Measurements from ENCODE around the gene NAGLU. TPM values are rescaled to one million over a fixed set of nuclear protein-coding genes. Genes with fewer than 3 reads are reported as not detected.

NAGLU gene
- total and polyA plus RNA-seq, 2 of the 13 experiments (the other 11 are each of a cell fraction or from before 2014, with no cell fraction given) = 28.2 to 40.1 TPM

DNA sequence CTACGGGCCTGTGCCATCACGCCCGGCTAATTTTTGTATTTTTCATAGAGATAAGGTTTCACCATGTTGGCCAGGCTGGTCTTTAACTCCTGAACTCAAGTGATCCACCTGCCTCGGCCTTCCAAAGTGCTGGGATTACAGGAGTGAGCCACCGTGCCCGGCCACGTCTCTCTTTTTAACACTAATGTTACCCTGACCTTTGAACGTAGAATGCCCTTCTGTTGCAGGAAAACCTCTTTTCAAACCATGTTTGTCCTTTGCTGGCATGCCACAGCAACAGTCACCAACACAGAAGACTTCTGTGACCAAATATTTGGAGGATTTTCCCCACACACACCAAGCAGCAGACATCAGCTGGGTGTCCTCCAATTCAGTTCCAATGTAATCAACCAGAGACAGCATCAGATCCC, 8.8 kb downstream of the NAGLU start (continued):
- TF ChIP-seq SMC3 (IDR thresholded peaks at IDR 0.05; ENCODE audit: low read length) (peak; percentile 27; the same call in 1 of the 2 replicates), KAT7 (CRISPR knock-in tag; IDR thresholded peaks at IDR 0.05; ENCODE audit: borderline replicate concordance) (0 out of 2 replicates have a peak, but pooled peaks have one; percentile 17), ZNF619 (CRISPR knock-in tag; IDR thresholded peaks at IDR 0.05) (no peak; the same call in 1 of the 2 replicates), WIZ (CRISPR knock-in tag; IDR thresholded peaks at IDR 0.05) (no peak), ZNF253 (CRISPR knock-in tag; IDR thresholded peaks at IDR 0.05; ENCODE audit: borderline replicate concordance) (no peak), CCAR2 (optimal IDR thresholded peaks at IDR 0.05; ENCODE audit: low read depth, low read length) (no peak), NCOA5 (CRISPR knock-in tag; IDR thresholded peaks at IDR 0.05) (no peak), ZNF136 (CRISPR knock-in tag; IDR thresholded peaks at IDR 0.05; ENCODE audit: low read depth) (no peak), ZNF496 (CRISPR knock-in tag; IDR thresholded peaks at IDR 0.05; ENCODE audit: insufficient replicate concordance) (no peak), ZBTB3 (CRISPR knock-in tag; IDR thresholded peaks at IDR 0.05; ENCODE audit: borderline replicate concordance, low read depth) (no peak), ELF4 (CRISPR knock-in tag; IDR thresholded peaks at IDR 0.05; ENCODE audit: borderline replicate concordance) (no peak)
- TF ChIP-seq, protein P1, sequence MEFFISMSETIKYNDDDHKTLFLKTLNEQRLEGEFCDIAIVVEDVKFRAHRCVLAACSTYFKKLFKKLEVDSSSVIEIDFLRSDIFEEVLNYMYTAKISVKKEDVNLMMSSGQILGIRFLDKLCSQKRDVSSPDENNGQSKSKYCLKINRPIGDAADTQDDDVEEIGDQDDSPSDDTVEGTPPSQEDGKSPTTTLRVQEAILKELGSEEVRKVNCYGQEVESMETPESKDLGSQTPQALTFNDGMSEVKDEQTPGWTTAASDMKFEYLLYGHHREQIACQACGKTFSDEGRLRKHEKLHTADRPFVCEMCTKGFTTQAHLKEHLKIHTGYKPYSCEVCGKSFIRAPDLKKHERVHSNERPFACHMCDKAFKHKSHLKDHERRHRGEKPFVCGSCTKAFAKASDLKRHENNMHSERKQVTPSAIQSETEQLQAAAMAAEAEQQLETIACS (CRISPR knock-in tag; IDR thresholded peaks at IDR 0.05) = no peak
- TF ChIP-seq, protein P2, sequence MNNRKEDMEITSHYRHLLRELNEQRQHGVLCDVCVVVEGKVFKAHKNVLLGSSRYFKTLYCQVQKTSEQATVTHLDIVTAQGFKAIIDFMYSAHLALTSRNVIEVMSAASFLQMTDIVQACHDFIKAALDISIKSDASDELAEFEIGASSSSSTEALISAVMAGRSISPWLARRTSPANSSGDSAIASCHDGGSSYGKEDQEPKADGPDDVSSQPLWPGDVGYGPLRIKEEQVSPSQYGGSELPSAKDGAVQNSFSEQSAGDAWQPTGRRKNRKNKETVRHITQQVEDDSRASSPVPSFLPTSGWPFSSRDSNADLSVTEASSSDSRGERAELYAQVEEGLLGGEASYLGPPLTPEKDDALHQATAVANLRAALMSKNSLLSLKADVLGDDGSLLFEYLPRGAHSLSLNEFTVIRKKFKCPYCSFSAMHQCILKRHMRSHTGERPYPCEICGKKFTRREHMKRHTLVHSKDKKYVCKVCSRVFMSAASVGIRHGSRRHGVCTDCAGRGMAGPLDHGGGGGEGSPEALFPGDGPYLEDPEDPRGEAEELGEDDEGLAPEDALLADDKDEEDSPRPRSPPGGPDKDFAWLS (CRISPR knock-in tag; IDR thresholded peaks at IDR 0.05; ENCODE audit: borderline replicate concordance) = no peak
- TF ChIP-seq, protein P3, sequence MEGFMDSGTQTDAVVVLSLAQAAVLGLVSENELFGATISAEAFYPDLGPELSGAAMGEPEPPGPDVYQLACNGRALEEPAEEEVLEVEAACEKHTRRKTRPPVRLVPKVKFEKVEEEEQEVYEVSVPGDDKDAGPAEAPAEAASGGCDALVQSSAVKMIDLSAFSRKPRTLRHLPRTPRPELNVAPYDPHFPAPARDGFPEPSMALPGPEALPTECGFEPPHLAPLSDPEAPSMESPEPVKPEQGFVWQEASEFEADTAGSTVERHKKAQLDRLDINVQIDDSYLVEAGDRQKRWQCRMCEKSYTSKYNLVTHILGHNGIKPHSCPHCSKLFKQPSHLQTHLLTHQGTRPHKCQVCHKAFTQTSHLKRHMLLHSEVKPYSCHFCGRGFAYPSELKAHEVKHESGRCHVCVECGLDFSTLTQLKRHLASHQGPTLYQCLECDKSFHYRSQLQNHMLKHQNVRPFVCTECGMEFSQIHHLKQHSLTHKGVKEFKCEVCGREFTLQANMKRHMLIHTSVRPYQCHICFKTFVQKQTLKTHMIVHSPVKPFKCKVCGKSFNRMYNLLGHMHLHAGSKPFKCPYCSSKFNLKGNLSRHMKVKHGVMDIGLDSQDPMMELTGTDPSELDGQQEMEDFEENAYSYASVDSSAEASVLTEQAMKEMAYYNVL (CRISPR knock-in tag; IDR thresholded peaks at IDR 0.05; ENCODE audit: borderline replicate concordance) = peak; percentile 45; the same call in 1 of the 2 replicates
- TF ChIP-seq, protein P4, sequence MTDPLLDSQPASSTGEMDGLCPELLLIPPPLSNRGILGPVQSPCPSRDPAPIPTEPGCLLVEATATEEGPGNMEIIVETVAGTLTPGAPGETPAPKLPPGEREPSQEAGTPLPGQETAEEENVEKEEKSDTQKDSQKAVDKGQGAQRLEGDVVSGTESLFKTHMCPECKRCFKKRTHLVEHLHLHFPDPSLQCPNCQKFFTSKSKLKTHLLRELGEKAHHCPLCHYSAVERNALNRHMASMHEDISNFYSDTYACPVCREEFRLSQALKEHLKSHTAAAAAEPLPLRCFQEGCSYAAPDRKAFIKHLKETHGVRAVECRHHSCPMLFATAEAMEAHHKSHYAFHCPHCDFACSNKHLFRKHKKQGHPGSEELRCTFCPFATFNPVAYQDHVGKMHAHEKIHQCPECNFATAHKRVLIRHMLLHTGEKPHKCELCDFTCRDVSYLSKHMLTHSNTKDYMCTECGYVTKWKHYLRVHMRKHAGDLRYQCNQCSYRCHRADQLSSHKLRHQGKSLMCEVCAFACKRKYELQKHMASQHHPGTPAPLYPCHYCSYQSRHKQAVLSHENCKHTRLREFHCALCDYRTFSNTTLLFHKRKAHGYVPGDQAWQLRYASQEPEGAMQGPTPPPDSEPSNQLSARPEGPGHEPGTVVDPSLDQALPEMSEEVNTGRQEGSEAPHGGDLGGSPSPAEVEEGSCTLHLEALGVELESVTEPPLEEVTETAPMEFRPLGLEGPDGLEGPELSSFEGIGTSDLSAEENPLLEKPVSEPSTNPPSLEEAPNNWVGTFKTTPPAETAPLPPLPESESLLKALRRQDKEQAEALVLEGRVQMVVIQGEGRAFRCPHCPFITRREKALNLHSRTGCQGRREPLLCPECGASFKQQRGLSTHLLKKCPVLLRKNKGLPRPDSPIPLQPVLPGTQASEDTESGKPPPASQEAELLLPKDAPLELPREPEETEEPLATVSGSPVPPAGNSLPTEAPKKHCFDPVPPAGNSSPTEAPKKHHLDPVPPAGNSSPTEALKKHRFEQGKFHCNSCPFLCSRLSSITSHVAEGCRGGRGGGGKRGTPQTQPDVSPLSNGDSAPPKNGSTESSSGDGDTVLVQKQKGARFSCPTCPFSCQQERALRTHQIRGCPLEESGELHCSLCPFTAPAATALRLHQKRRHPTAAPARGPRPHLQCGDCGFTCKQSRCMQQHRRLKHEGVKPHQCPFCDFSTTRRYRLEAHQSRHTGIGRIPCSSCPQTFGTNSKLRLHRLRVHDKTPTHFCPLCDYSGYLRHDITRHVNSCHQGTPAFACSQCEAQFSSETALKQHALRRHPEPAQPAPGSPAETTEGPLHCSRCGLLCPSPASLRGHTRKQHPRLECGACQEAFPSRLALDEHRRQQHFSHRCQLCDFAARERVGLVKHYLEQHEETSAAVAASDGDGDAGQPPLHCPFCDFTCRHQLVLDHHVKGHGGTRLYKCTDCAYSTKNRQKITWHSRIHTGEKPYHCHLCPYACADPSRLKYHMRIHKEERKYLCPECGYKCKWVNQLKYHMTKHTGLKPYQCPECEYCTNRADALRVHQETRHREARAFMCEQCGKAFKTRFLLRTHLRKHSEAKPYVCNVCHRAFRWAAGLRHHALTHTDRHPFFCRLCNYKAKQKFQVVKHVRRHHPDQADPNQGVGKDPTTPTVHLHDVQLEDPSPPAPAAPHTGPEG (CRISPR knock-in tag; IDR thresholded peaks at IDR 0.05) = peak; percentile 27; the same call in 1 of the 2 replicates

Data from HepG2 (cell line).